ENCODE measurements around the gene DNMT1. TPM values are rescaled to one million over a fixed set of nuclear protein-coding genes. Genes with fewer than 3 reads are reported as not detected.
A peak's percentile ranks its signal among the peaks of the same experiment; 100 is the strongest.

DNMT1 gene
- total RNA-seq, 1 experiment from 2014 or later, result 144 TPM

DNA sequence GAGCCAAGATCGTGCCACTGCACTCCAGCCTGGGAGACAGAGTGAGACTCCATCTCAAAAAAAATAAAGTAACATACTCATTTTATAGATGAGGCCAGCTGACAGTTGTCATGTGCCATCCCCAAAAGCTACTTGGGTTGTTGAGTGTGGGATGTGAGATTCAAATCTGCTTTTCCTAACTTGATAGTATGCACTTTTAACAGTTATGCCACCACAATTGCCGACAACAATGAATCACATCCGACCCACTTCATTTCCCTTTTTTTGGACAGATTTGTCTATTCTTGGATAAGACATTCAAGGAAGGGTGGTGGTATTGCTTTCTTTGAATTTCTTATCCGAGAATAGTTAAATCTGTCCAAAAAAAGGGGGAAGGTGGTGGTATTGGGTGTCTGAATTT, 16.3 kb upstream of the DNMT1 start:
- TF ChIP-seq, protein P1, sequence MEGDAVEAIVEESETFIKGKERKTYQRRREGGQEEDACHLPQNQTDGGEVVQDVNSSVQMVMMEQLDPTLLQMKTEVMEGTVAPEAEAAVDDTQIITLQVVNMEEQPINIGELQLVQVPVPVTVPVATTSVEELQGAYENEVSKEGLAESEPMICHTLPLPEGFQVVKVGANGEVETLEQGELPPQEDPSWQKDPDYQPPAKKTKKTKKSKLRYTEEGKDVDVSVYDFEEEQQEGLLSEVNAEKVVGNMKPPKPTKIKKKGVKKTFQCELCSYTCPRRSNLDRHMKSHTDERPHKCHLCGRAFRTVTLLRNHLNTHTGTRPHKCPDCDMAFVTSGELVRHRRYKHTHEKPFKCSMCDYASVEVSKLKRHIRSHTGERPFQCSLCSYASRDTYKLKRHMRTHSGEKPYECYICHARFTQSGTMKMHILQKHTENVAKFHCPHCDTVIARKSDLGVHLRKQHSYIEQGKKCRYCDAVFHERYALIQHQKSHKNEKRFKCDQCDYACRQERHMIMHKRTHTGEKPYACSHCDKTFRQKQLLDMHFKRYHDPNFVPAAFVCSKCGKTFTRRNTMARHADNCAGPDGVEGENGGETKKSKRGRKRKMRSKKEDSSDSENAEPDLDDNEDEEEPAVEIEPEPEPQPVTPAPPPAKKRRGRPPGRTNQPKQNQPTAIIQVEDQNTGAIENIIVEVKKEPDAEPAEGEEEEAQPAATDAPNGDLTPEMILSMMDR (IDR thresholded peaks at IDR 0.05; ENCODE audit: insufficient read depth in 1 of 2, low read depth in 1 of 2, low read length in 1 of 2, severe bottlenecking in 1 of 2, unreplicated experiment in 1 of 2), result no peak
- Mint-ChIP-seq H3K9me3 (ENCODE audit: unreplicated experiment) (no peaks in the 10 kb centered on the region), H3K27me3 (ENCODE audit: insufficient read depth, unreplicated experiment) (no peaks in the 10 kb centered on the region), H3K4me3 (ENCODE audit: unreplicated experiment) (no peak overlapping the region), H3K36me3 (ENCODE audit: insufficient read depth, unreplicated experiment) (no peaks in the 10 kb centered on the region), H3K27ac (ENCODE audit: unreplicated experiment) (no peak overlapping the region), H3K4me1 (ENCODE audit: low read depth, unreplicated experiment) (no peaks in the 10 kb centered on the region)
- no TSS peak for BruUV-seq (replicated peaks)
- no peaks in the 10 kb centered on the region for H3K36me3 ChIP-seq (ENCODE audit: control insufficient read depth, insufficient read depth, low read length)
- intact Hi-C loops (cut with micrococcal nuclease; ENCODE audit: unreplicated experiment), result no loop called here
- peaks cover 5% of the 10 kb centered on the region; the same call in 1 of the 2 replicates for H3K9me3 ChIP-seq
- ChIA-PET CTCF (no interaction called here), POLR2A (no interaction called here)
- DNase-seq, result no peak
- 0 out of 2 replicates have a peak, but pooled peaks cover 3% of the 10 kb centered on the region for H3K4me1 ChIP-seq
- no peaks in the 10 kb centered on the region for H3K27me3 ChIP-seq (replicated peaks; ENCODE audit: control insufficient read depth, insufficient read depth, low read length)
- no peak overlapping the region for H3K4me3 ChIP-seq (ENCODE audit: low read depth, low read length)

DNA sequence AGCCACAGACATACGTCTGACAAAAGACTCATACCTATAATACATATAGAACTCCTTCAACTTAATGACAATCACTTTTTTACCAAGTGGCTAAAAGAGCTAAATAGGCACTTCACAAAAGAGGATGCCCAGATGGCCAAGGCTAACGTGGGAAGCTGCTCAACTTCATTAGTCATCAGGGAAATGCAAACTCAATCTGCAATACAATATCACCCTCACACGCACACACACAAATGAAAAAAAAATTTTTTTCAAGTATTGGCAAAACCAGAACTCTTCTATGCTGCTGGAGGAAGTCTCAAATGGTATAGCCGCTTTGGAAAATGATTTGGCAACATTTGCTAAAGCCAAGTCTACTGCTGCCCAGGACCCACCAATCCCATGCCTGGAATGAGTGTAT, 14.6 kb upstream of the DNMT1 start:
- Mint-ChIP-seq H3K36me3 (ENCODE audit: insufficient read depth, unreplicated experiment) (no peaks in the 10 kb centered on the region), H3K27me3 (ENCODE audit: insufficient read depth, unreplicated experiment) (no peaks in the 10 kb centered on the region), H3K27ac (ENCODE audit: unreplicated experiment) (no peak overlapping the region), H3K4me3 (ENCODE audit: unreplicated experiment) (no peak overlapping the region), H3K9me3 (ENCODE audit: unreplicated experiment) (peaks cover 11% of the 10 kb centered on the region), H3K4me1 (ENCODE audit: low read depth, unreplicated experiment) (peaks cover 7% of the 10 kb centered on the region)
- Histone ChIP-seq H3K9me3 (peaks cover 5% of the 10 kb centered on the region; the same call in 1 of the 2 replicates), H3K4me3 (ENCODE audit: low read depth, low read length) (no peak overlapping the region), H3K27me3 (replicated peaks; ENCODE audit: control insufficient read depth, insufficient read depth, low read length) (no peaks in the 10 kb centered on the region), H3K36me3 (ENCODE audit: control insufficient read depth, insufficient read depth, low read length) (no peaks in the 10 kb centered on the region), H3K4me1 (0 out of 2 replicates have a peak, but pooled peaks cover 3% of the 10 kb centered on the region)
- DNase-seq, result no peak
- TF ChIP-seq, protein P1 (IDR thresholded peaks at IDR 0.05; ENCODE audit: insufficient read depth in 1 of 2, low read depth in 1 of 2, low read length in 1 of 2, severe bottlenecking in 1 of 2, unreplicated experiment in 1 of 2), result no peak
- ChIA-PET CTCF (no interaction called here), POLR2A (no interaction called here)
- intact Hi-C loops (cut with micrococcal nuclease; ENCODE audit: unreplicated experiment), result no loop called here
- BruUV-seq (replicated peaks), result no TSS peak

DNA sequence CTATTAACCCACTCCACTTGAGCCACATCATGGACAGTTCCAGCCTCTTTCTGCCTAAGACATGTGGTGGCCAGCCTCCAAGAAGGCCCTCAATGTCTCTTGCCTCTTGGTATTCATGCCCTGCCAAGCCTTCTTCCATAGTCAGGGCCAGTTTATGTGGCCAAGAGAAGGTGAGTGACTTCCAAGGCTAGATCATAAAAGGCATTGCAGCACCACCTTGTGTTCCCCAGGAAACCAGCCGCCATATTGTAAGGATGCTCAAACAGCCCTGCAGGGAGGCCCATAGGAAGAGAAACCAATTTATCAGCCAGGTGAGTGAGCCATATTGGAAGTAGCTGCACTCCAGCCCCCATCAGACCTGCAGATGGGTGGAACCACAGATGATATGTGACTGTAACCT, 12.3 kb upstream of the DNMT1 start:
- no TSS peak for BruUV-seq (replicated peaks)
- Mint-ChIP-seq H3K27me3 (ENCODE audit: insufficient read depth, unreplicated experiment) (no peaks in the 10 kb centered on the region), H3K4me3 (ENCODE audit: unreplicated experiment) (no peak overlapping the region), H3K9me3 (ENCODE audit: unreplicated experiment) (peaks cover 11% of the 10 kb centered on the region), H3K27ac (ENCODE audit: unreplicated experiment) (peak overlapping the region; percentile 43), H3K36me3 (ENCODE audit: insufficient read depth, unreplicated experiment) (no peaks in the 10 kb centered on the region), H3K4me1 (ENCODE audit: low read depth, unreplicated experiment) (peaks cover 7% of the 10 kb centered on the region)
- intact Hi-C loops (cut with micrococcal nuclease; ENCODE audit: unreplicated experiment), result no loop called here
- ChIA-PET CTCF (no interaction called here), POLR2A (no interaction called here)
- Histone ChIP-seq H3K4me3 (ENCODE audit: low read depth, low read length) (no peak overlapping the region), H3K9me3 (peaks cover 5% of the 10 kb centered on the region; the same call in 1 of the 2 replicates), H3K36me3 (ENCODE audit: control insufficient read depth, insufficient read depth, low read length) (no peaks in the 10 kb centered on the region), H3K27me3 (replicated peaks; ENCODE audit: control insufficient read depth, insufficient read depth, low read length) (no peaks in the 10 kb centered on the region), H3K4me1 (0 out of 2 replicates have a peak, but pooled peaks cover 3% of the 10 kb centered on the region)
- DNase-seq, result no peak
- TF ChIP-seq, protein P1 (IDR thresholded peaks at IDR 0.05; ENCODE audit: insufficient read depth in 1 of 2, low read depth in 1 of 2, low read length in 1 of 2, severe bottlenecking in 1 of 2, unreplicated experiment in 1 of 2), result no peak

All from Caco-2 (cell line).